ENCODE measurements around the gene PNPLA7. TPM values are rescaled to one million over a fixed set of nuclear protein-coding genes. Genes with fewer than 3 reads are reported as not detected.

Gene PNPLA7
- total RNA-seq, 1 donor from 2014 or later, result 32.1 TPM

DNA sequence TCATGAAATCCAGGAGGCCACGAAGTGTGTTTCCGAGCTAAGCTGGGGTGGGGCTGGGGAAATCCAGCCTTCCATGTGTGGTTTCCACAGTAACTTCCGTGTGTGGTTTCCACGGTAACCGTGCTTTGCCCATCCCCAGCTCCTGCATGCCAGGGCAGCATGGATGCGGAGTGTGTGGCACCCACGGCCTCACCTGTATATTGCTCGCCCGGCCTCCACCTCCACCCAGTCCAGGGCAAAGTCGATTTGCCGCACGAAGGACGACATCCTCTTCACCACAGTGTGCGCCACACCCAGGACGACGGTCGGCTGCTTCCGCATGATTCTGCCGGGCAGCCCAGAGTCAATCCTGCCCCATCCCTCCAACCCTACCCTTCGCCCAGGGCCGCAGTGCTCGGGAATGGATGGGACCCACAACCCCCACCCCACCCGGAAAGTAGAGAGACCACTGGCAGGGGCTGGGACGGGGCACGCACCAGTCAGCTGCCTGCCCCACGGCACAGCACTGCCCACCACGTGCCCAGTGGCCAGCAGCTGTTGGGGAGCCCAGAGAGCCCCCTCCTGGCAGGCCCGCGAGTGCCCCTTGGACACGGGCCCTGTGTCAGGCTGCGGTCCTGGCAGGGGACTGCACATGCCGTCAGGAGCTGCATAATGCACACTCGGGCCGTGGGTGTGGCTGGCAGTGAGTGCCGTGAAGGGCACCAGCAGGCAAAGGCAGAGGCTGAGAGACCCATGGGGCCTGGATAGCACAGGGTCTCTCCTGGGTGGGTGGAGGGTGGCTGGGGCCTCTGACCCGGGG lies 52.1 kb downstream of the PNPLA7 start:
- no peak for DNase-seq (ENCODE audit: low spot score)

DNA sequence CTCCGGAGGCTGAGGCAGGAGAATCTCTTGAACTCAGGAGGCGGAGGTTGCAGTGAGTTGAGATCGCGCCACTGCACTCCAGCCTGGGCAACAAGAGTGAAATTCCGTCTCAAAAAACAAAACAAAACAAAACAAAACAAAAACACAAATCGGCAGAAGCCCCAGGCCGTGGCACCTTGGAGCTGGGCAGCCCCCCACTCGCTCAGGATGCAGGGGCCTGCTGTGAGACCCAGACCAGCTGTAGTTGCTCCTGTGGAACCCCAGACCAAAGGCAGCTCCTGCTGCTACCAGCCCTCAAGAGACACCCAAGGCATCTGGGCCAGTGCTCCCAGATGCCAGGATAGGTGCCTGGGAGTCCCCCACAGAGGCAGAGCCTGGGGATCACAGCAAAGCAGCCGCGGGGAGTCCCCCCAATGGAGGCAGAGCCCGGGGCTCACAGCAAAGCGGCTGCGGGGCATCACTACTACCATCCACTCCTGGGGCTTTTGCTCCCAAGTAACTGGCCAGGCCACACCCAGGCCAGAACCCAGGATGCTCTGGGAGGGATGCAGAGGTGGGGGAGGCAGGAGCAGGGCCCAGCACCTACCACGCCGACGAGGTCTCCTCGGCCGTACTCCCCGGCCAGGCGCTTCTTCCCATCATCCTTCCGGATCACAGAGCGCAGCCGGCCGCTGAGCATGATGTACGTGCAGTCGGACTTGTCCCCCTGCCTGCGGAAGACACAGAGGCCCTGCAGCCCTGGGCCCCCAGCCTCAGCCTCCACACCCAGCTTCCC lies 53.4 kb downstream of the PNPLA7 start:
- no peak for DNase-seq (ENCODE audit: low spot score)

DNA sequence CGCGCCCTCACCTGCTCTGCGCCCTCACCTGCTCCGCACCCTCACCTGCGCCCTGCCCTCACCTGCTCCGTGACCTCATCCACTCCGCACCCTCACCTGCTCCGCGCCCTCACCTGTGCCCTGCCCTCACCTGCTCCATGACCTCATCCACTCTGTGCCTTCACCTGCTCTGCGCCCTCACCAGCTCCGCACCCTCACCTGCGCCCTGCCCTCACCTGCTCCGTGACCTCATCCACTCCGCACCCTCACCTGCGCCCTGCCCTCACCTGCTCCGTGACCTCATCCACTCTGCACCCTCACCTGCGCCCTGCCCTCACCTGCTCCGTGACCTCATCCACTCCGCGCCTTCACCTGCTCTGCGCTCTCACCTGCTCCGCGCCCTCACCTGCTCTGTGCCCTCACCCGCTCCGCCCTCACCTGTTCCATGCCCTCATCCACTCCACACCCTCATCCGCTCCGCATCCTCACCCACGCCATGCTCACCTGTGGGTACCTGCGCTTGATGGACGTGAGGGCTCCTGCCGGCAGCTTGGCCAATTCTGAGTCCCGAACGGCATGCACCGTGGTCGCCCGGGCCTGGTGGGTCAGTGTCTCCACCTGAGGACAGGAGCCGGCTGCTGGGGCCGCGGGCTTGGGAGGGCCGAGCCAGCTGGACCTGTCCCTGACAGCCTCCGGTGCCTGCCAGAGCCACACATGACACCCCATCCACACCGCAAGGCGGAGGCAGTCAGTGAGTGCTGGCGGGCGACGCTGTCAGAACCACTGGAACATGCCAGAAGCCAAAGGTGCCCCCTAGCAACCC lies 55.5 kb downstream of the PNPLA7 start:
- no peak for DNase-seq (ENCODE audit: low spot score)

DNA sequence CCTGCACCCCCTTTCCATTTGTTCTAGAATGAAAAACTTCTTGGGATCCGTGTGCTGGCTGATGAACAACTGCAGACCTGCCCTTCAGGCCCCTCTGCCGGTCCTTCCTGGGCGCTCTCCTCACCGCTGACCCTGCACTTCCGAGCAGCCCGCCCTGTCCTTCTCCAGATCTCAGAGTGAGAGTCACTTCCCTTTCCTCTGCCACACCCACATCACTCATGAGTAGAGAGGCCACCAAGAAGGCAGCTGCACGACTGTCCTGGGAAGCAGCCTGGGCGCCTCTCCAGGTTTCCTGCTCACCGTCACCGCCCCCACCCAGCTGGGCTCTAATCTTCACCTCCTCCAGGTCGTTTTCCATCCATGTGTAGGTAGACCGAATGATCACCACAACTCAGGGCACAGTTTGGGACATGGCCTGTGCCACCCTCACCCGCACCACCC lies 56.1 kb downstream of the PNPLA7 start:
- no peak for DNase-seq (ENCODE audit: low spot score)

DNA sequence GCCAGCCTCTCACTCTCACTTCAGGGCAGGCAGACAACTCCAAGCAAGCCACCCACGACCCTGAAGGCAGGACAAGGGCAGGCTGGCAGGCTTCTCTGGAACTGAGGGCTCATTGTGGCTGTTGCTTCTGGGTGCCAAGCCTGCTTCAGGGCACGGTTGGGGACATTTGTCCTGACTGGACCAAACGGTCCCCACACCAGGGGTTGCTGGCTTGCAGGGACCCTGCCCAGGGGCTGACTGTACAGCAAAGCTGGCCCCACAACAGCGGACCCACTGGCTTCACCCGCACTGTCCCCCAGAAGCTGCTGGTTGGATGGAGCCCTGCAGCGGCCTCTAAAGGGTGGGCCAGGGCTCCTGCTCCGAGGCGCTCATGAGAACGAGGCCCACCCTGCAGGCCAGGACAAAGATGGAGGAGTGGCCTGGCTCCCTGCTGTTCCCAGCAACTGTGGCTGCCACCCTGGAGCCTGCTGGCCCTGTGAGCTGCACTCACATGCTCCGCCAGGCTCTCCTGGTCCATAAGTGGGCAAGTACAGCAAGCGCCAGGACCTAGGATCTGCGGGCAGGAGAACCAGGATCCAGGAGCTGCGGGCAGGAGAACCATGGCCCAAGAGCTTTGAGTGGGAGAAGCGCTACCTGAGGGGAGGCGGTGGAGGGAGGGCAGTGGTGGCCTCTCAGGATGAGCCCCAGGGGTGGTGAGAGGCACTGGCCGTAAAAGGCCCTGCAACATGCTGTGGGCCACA lies 56.7 kb downstream of the PNPLA7 start:
- DNase-seq (ENCODE audit: low spot score), result no peak

DNA sequence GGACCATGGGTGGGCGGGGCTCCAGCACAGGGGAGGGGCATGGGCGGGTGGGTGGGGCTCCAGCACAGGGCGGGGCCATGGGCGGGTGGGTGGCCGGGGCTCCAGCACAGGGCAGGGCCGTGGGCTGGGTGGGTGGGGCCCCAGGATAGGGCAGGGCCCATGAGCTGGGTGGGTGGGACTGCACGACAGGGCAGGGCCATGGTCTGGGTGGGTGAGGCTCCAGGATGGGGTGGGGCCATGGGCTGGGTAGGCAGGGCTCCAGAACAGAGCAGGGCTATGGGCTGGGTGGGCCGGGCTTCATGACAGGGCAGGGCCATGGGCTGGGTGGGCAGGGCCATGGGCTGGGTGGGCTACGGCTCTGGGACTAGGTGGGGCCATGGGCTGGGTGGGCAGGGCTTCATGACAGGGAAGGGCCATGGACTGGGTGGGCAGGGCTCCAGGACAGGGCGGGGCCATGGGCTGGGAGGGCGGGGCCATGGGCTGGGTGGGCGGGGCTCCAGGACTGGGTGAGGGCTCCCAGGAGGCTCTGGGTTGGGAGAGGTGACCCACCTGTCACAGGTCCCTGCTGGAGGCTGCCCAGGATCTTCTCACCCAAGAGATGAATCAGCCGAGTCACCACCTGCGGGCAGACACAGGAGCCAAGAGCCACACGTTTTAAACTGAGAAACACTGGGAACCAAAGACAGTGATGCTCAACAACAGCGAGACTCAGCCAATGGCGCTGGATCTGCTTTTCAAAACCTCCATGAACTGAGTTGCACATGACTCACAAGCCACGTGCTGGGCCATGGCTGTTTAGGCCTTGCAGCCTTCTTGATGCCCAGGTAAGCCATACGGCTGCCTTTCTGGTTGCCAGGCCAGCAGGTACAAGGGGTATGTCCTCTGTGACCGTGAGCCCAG lies 57.5 kb downstream of the PNPLA7 start:
- no peak for DNase-seq (ENCODE audit: low spot score)

DNA sequence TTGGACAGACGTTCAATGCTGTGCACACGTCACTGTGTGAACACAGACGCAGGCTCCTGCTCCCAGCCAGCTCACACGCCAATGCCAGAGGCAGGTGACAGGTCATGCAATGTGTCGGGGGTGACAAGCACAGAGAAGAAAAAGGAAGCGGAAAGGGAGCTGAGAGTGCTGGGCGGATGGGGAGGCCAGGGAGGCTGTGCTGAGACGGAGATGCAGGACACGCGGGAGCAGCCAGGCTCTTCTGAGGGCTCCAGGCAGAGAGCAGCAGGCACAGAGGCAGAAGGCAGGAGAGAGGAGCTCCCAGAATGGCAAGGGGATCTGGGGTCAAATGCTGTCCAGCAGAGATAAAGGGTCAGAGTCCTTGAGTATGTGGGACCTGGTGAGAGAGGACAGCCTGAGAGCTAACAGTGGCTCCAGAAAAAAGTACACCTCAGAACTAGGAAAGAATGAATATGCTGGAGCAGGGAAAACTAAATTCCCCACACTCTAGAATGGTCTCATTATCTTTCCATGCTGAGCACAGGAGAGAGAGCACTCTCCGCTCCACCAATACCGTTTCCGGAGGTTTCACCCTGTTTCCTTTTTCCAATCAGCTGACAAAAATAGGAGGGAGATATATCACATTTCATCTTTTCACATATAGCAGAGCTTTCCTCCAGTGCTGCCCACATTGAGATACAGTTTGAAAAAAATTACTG lies 58.3 kb downstream of the PNPLA7 start:
- no peak for DNase-seq (ENCODE audit: low spot score)

DNA sequence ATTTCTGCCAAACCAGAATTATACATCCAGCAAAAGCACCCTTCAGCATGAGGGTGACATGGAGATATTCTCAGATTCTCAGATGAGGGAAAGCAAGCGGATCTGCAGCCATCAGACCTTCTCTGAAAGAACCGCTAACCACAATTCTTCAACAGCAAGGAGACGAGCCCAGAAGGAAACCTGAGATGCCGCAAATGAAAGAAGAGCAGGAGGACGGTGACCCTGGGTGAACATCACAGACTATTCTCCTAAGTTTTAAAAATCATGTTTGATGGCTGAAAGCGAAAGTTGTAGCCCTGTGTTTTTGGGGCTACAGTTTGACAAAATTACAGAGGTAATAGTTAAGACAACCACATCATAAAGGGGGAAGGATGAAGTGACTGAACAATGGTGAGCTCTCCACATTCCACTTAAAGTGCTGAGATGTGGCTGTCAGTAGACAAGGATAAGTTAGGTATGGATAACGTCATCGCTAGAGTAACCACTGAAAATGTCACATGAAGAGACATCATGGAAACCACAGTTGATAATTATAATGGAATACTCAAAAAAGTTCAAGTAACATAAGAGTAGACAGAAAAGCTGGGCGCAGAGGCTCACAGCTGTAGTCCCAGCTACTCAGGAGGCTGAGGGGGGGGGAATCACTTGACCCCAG lies 59.5 kb downstream of the PNPLA7 start:
- DNase-seq (ENCODE audit: low spot score), result no peak

DNA sequence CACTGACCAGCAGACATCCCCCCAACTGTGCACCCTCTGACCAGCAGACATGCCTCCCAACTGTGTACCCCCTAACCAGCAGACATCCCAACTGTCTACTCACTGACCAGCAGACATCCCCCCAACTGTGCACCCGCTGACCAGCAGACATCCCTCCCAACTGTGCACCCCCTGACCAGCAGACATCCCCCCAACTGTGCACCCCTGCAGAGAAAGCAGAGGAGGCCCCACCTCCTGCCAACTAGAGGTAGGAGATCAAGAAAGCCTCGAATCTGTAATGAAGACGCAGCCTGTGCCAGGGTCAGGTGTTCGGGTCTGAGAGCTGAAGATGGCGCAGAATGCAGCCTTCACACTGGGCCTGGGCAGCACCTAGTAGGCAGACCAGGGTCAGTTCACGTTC lies 61.3 kb downstream of the PNPLA7 start:
- DNase-seq (ENCODE audit: low spot score), result no peak

DNA sequence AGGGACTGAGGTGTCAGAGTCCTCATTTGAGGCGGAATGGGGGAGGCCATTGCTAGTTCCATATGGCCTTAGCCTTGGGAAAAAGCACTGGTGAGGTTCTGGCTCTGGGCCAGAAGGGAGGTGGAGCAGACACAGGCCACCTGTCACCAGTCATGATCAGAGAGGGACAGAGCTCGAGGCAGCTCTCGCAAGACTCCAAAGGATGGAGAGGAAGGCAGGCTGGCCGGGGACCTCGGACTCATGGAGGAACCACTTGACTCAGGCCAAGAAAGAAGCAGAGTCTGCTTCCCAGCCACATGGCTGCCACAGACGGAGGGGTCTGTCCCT lies 61.9 kb downstream of the PNPLA7 start:
- DNase-seq (ENCODE audit: low spot score), result no peak

DNA sequence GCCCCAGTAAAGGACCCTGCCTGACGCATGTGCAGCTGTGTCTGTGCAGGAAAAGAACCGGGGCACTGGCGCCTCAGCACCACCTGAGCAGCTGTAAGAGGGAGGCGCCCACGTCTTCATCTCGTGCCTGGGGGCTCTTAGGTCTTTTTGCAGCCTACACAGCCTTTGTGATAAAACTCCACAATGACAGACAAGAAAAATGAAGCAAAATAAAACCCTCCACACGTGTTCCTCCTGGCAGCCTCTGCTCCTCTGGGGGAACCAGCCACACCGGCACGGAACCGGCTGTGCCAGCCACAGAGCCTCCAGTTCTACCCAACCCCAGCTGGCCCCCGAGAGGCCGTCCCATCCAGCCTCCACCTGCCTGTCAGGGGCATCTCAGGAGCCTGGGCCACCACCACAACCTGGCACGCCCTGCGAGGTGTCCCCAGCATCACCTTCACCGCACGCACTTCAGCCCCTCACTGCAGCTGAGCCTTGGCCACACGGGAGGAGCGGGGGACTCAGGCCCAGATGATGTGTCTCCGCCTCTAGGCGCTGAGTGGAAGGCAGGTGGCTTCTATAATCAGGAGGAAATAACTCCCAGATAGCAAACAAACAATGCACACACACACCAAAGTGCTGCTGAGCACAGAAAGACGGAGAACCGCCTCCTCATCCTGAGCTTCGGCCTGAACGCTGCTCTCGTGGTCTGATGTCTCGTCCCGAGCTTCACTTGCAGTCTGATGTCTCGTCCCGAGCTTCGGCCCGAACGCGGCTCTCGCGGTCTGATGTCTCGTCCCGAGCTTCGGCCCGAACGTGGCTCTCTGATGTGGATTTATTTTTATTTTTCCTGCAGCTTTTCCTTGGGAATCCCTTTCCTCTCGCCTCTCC lies 62.5 kb downstream of the PNPLA7 start:
- DNase-seq (ENCODE audit: low spot score), result no peak

DNA sequence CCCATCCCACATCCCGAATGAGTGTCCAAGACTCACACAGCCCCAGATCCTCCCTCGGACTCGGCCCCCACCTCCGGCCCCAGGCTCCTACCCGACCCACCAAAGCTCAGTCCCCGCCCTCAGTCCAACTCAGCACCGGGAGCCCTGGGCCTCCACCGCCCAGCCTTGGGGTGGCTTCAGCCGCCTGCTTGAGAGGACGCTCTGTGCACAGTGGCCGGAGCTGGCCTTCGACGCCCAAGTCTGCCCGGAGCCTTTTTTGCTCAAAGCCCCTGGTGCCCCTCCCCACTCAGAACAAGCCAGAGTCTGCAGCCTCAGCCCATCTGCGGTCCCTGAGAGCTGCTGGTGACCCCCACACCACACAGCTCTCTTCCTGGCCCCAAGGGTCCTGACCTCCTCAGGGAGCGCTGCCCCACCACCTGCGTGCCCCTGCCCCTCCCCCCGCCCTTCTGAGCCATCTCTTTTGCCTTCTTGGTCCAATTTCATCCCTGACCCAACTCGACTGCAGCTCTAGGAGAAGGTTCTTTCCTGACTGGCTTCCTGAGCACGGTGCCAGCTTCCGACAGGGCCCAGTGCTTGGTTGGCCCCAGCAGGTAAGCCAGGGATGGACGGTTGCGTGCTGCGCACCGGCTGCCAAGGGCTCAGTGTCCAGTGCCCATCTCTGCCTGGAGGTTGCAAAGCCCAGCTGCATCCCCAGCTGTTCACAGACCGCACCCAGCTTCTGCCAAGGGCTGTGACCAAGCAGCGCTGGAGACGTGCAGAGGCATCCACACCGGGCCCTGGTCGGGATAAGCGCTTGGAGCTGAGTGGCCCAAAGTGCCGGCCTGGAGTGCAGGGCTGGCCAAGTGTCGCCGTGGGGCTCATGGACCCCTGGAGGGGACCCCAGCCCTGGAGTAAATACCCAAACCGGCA lies 63.4 kb downstream of the PNPLA7 start:
- no peak for DNase-seq (ENCODE audit: low spot score)

DNA sequence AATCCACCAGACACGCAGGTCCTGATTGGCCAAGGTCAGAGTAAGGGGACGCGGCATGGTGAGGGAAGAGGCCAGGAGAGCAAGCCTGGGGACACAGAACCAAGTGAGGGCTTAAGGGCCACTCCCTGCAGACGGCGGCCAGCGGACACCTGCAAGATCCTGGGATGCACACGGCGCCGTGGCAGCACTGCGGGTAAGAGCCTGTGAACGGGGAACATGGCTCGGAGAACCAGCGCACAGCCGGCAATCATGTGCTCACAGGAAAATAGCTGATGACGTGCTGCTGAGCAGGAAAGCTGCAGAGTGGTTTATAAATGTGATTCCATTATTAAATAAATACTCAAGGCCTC lies 64.1 kb downstream of the PNPLA7 start:
- DNase-seq (ENCODE audit: low spot score), result no peak

DNA sequence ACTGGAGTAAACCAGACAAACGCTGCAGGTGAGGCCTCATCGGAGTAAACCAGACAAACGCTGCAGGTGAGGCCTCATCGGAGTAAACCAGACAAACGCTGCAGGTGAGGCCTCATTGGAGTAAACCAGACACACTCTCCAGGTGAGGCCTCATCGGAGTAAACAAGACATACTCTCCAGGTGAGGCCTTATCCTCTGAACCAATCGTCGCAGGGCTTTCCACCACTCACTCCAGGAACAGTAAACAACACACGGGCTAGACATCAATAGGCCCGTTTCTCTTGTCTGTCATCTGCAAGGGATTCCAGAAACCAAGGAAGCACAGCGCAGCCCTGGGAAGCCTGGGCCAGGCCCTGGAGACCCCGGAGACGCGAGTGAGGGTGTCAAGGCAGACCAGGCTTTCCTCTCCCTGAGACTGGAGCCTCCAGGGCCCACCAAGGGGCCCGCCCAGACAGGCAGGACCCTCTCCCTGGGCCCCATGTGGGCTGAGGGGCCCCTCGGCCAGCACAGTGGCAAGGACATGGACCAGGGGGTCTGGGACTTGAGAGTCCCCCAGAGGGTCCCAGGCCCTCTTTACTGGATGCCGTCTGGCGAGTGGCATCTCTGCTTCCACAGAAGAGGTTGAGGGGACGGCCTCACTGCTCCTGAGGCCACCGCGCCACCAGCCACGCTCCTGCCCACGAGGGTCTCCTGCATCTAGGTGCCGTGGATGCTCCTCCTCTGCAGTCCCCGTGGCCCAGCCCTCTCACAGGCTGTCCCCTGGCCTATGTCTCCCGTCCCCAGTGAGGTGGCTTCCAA lies 64.7 kb downstream of the PNPLA7 start:
- DNase-seq (ENCODE audit: low spot score), result no peak

DNA sequence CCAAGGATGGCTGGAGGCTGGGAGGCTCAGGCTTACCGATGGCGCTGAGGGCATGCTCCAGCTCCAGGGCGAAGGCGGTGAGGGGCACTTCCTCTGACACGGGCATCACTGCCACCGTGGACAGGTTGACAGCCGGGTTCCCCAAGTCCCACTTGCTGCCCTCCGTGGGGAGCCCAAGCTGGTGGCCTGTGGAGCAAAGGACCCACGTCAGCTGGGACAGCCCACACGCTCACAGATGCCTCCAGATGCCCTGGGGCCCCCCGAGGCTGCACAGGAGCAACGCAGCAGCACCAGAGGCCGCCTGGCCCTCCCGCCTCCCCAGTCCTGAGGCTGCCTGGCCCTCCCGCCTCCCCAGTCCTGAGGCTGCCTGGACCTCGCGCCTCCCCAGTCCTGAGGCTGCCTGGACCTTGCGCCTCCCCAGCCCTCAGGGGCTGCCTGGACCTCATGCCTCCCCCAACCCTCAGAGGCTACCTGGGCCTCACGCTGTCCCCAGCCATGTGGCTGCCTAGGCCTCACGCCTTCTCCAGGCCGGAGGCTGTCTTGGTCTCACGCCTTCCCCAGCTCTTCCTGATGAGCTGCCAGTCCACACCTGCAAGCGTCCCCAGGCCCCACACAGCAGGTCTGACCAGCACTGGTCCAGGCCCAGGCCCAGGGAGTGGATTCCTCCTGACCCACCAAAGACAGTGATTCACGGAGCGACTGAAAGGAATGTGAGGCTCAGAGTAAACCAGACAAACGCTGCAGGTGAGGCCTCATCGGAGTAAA lies 65.5 kb downstream of the PNPLA7 start:
- peak; percentile 86 for DNase-seq (ENCODE audit: low spot score)
